Osteocyte (in vitro differentiated cells): ENCODE data around the gene CSTF2T. TPM values are rescaled to one million over a fixed set of nuclear protein-coding genes. Genes with fewer than 3 reads are reported as not detected.

ENCODE experiments used
- DNase-seq: peaks from one replicate; pipeline ENCODE4 v3.0.0; 2021; ENCODE audit warnings: mixed read lengths; ENCODE audit not compliant: unreplicated experiment; ENCODE audit errors: extremely low spot score
- H3K27ac Mint-ChIP-seq: one replicate; pipeline ENCODE4 v1.8.0; 2021; ENCODE audit warnings: mild to moderate bottlenecking, mixed read lengths; ENCODE audit not compliant: unreplicated experiment
- H3K27me3 Mint-ChIP-seq: one replicate; pipeline ENCODE4 v1.8.0; 2021; ENCODE audit warnings: mixed read lengths; ENCODE audit not compliant: unreplicated experiment
- H3K36me3 Mint-ChIP-seq: one replicate; pipeline ENCODE4 v1.8.0; 2021; ENCODE audit warnings: mixed read lengths; ENCODE audit not compliant: unreplicated experiment
- H3K4me1 Mint-ChIP-seq: one replicate; pipeline ENCODE4 v1.8.0; 2021; ENCODE audit warnings: mixed read lengths; ENCODE audit not compliant: unreplicated experiment
- H3K4me3 Mint-ChIP-seq: one replicate; pipeline ENCODE4 v1.8.0; 2021; ENCODE audit warnings: mild to moderate bottlenecking, moderate library complexity, mixed read lengths; ENCODE audit not compliant: unreplicated experiment
- H3K9me3 Mint-ChIP-seq: one replicate; pipeline ENCODE4 v1.8.0; 2021; ENCODE audit warnings: mixed read lengths; ENCODE audit not compliant: unreplicated experiment
- CTCF ChIP-seq: fragments of 200-600 bp; sonication (generic); IDR thresholded peaks from 2 replicates; pipeline ENCODE4 v1.5.0; 2021; ENCODE audit warnings: antibody characterized with exemption, mild to moderate bottlenecking, moderate library complexity
- total RNA-seq: library from RNA; stranded (reverse); gene quantifications from 2 replicates; pipeline ENCODE4 v1.2.1, GENCODE V29; 2021

CSTF2T gene
- total RNA-seq, 1 donor from 2014 or later = 23.9 TPM

GRCh38 chr10:51654918-51655317, 44.5 kb downstream of the CSTF2T start:
- no peak for DNase-seq
- H3K4me3 Mint-ChIP-seq = no peak overlapping the region
- H3K9me3 Mint-ChIP-seq = no peaks in the 10 kb centered on the region
- no peak for TF ChIP-seq CTCF
- H3K36me3 Mint-ChIP-seq = no peaks in the 10 kb centered on the region
- no peak overlapping the region for H3K27ac Mint-ChIP-seq
- no peaks in the 10 kb centered on the region for H3K27me3 Mint-ChIP-seq
- H3K4me1 Mint-ChIP-seq = peaks cover 12% of the 10 kb centered on the region

GRCh38 chr10:51653025-51653424, 46.4 kb downstream of the CSTF2T start:
- TF ChIP-seq CTCF = no peak
- H3K9me3 Mint-ChIP-seq = no peaks in the 10 kb centered on the region
- H3K36me3 Mint-ChIP-seq = no peaks in the 10 kb centered on the region
- no peak for DNase-seq
- no peak overlapping the region for H3K4me3 Mint-ChIP-seq
- H3K27me3 Mint-ChIP-seq = no peaks in the 10 kb centered on the region
- peak overlapping the region; percentile 33 for H3K27ac Mint-ChIP-seq
- peaks cover 12% of the 10 kb centered on the region for H3K4me1 Mint-ChIP-seq

- Mint-ChIP-seq H3K4me3 (no peak overlapping the region), H3K27me3 (no peaks in the 10 kb centered on the region), H3K27ac (no peak overlapping the region), H3K4me1 (peaks cover 12% of the 10 kb centered on the region), H3K9me3 (no peaks in the 10 kb centered on the region), H3K36me3 (no peaks in the 10 kb centered on the region)
- TF ChIP-seq CTCF = no peak
- DNase-seq = no peak
These were observed 48.3 kb downstream of the CSTF2T start for GRCh38 chr10:51651063-51651462.

GRCh38 chr10:51649064-51649463, 50.3 kb downstream of the CSTF2T start:
- DNase-seq = no peak
- Mint-ChIP-seq H3K4me1 (peaks cover 14% of the 10 kb centered on the region), H3K36me3 (no peaks in the 10 kb centered on the region), H3K9me3 (no peaks in the 10 kb centered on the region), H3K4me3 (no peak overlapping the region), H3K27ac (no peak overlapping the region), H3K27me3 (no peaks in the 10 kb centered on the region)
- no peak for TF ChIP-seq CTCF
